HCT116 (cell line): ENCODE results near the gene DIP2A. TPM values are rescaled to one million over a fixed set of nuclear protein-coding genes. Genes with fewer than 3 reads are reported as not detected.

Source experiments
- ATAC-seq: fragments of 200-7000 bp; cut with Tn5 transposase; 2 replicates; pipeline ENCODE4 v1.9.1; 2020; ENCODE audit warnings: mild to moderate bottlenecking, moderate library complexity
- BruUV-seq: library from RNA; stranded (reverse); fragments of 400-500 nt; replicated peaks from 2 replicates; lab custom pipeline; 2021; lab: Mats Ljungman, UMichigan
- CTCF ChIA-PET: fragments of 300-600 bp; sonication (Branson Sonifier 250); formaldehyde crosslinking; loops from one replicate; lab custom pipeline; 2021; ENCODE audit warnings: antibody characterized with exemption; lab: Charles Lee
- POLR2A ChIA-PET: fragments of 300-600, 350-600 bp; sonication (Branson Sonifier 250); formaldehyde crosslinking; loops from one replicate; lab custom pipeline; 2021; ENCODE audit warnings: antibody characterized with exemption; lab: Charles Lee
- RAD21 ChIA-PET, 2 experiments: fragments of 300-600 bp; sonication (Branson Sonifier 250); formaldehyde crosslinking; loops; one replicate each; lab custom pipeline; 2023; ENCODE audit warnings: low total read pairs in 2 of 2; ENCODE audit not compliant: uncharacterized antibody in 2 of 2, unreplicated experiment in 2 of 2, low non-redundant PET in 1 of 2; lab: Charles Lee
- DNase-seq: peaks from one replicate; pipeline ENCODE4 v3.0.0-alpha.2; 2010; ENCODE audit warnings: low read depth, low spot score
- H2AFZ ChIP-seq: fragments of 200-600 bp; shearing (Covaris generic), sonication (generic); 2 replicates; pipeline ENCODE4 v1.6.1; 2017; ENCODE audit warnings: low read depth, mixed run types, mixed read lengths, antibody characterized with exemption, low read length; ENCODE audit not compliant: poor library complexity, severe bottlenecking
- H3K27ac ChIP-seq: 2 replicates; pipeline ENCODE4 v1.5.1; 2012; ENCODE audit warnings: low read depth, low read length
- H3K27me3 ChIP-seq: fragments of 200-600 bp; sonication (generic); 2 replicates; pipeline ENCODE4 v1.6.1; 2016; ENCODE audit warnings: mixed run types, low read length, mixed read lengths; ENCODE audit not compliant: insufficient read depth
- H3K36me3 ChIP-seq, 2 experiments: fragments of 200-500 bp in 1 of 2; fragments of 200-600 bp in 1 of 2; sonication (Bioruptor generic) in 1 of 2; sonication (generic) in 1 of 2; 2 replicates each; pipeline versions ENCODE4 v1.5.1 to v1.6.1; 2014 to 2016; ENCODE audit warnings: low read length in 2 of 2, inconsistent platforms in 1 of 2, mixed read lengths in 1 of 2, mixed run types in 1 of 2; ENCODE audit not compliant: insufficient read depth in 2 of 2, control insufficient read depth in 1 of 2
- H3K4me1 ChIP-seq, 2 experiments: fragments of 200-600 bp in 1 of 2; sonication (generic) in 1 of 2; 2 replicates each; pipeline versions ENCODE4 v1.5.1 to v1.6.1; 2012 to 2017; ENCODE audit warnings: low read length in 2 of 2, inconsistent platforms in 1 of 2, mild to moderate bottlenecking in 1 of 2, mixed read lengths in 1 of 2, mixed run types in 1 of 2, moderate library complexity in 1 of 2; ENCODE audit not compliant: insufficient read depth in 2 of 2, control insufficient read depth in 1 of 2
- H3K4me2 ChIP-seq: fragments of 200-600 bp; sonication (generic); 2 replicates; pipeline ENCODE4 v1.6.1; 2017; ENCODE audit warnings: mixed run types, low read length, mixed read lengths
- H3K4me3 ChIP-seq, 2 experiments: fragments of 200-600 bp in 1 of 2; sonication (generic) in 1 of 2; replicated peaks in 1 of 2; 2 replicates each; pipeline ENCODE4 v1.5.1; 2011 to 2016; ENCODE audit warnings: low read length in 2 of 2, control low read depth in 1 of 2, low read depth in 1 of 2, mild to moderate bottlenecking in 1 of 2, mixed read lengths in 1 of 2, mixed run types in 1 of 2
- H3K79me2 ChIP-seq: fragments of 200-600 bp; sonication (generic); 2 replicates; pipeline ENCODE4 v1.6.1; 2017; ENCODE audit warnings: mild to moderate bottlenecking, mixed run types, low read length, moderate library complexity, mixed read lengths; ENCODE audit not compliant: insufficient read depth
- H3K9ac ChIP-seq: fragments of 200-600 bp; sonication (generic); 2 replicates; pipeline ENCODE4 v1.6.1; 2016; ENCODE audit warnings: low read length, mixed read lengths
- H3K9me2 ChIP-seq: fragments of 200-600 bp; sonication (generic), shearing (Covaris generic); 2 replicates; pipeline ENCODE4 v1.6.1; 2017; ENCODE audit warnings: mixed run types, mild to moderate bottlenecking, moderate library complexity; ENCODE audit not compliant: insufficient read depth
- H3K9me3 ChIP-seq, 2 experiments: fragments of 200-500 bp in 1 of 2; fragments of 200-600 bp in 1 of 2; sonication (Bioruptor generic) in 1 of 2; sonication (generic) in 1 of 2; 2 replicates each; pipeline ENCODE4 v1.6.1; 2014 to 2017; ENCODE audit warnings: low read length in 2 of 2, mixed read lengths in 2 of 2, inconsistent platforms in 1 of 2, low read depth in 1 of 2, mild to moderate bottlenecking in 1 of 2, mixed run types in 1 of 2, moderate library complexity in 1 of 2; ENCODE audit not compliant: control insufficient read depth in 1 of 2, insufficient read depth in 1 of 2
- H4K20me1 ChIP-seq: fragments of 200-600 bp; sonication (generic), shearing (Covaris generic); 2 replicates; pipeline ENCODE4 v1.6.1; 2017; ENCODE audit warnings: mixed run types, mild to moderate bottlenecking, moderate library complexity; ENCODE audit not compliant: insufficient read depth
- EZH2 ChIP-seq: fragments of 200-600 bp; sonication (generic); IDR thresholded peaks from 2 replicates; pipeline ENCODE4 v1.6.1; 2017; ENCODE audit warnings: antibody characterized with exemption, mixed run types
- JUND ChIP-seq: IDR thresholded peaks from 2 replicates; pipeline ENCODE4 v1.6.1; 2012
- POLR2A ChIP-seq: IDR thresholded peaks from 2 replicates; pipeline ENCODE4 v1.7.0; 2011; ENCODE audit warnings: borderline replicate concordance; ENCODE audit not compliant: insufficient read depth, insufficient read length; ENCODE audit errors: extremely low read depth
- POLR2AphosphoS5 ChIP-seq: IDR thresholded peaks from 2 replicates; pipeline ENCODE4 v1.6.1; 2011; ENCODE audit warnings: mild to moderate bottlenecking, low read depth, low read length, moderate library complexity
- YY1 ChIP-seq: IDR thresholded peaks from 2 replicates; pipeline ENCODE4 v1.6.1; 2011; ENCODE audit warnings: low read length, low read depth, moderate library complexity, mild to moderate bottlenecking; ENCODE audit not compliant: insufficient replicate concordance; ENCODE audit errors: extremely low read depth
- ZFX ChIP-seq: fragments of 450-650 bp; IDR thresholded peaks from 2 replicates; pipeline ENCODE4 v1.6.1; 2017
- ZNF274 ChIP-seq: fragments of 200-500 bp; sonication (Bioruptor generic); IDR thresholded peaks from 2 replicates; pipeline ENCODE4 v1.6.1; 2014; ENCODE audit warnings: mild to moderate bottlenecking, low read depth, low read length, inconsistent platforms
- intact Hi-C: fragments of 100-400 bp; cut with micrococcal nuclease; formaldehyde crosslinking; loops from 2 replicates; pipeline ENCODE4 v1.10.0; 2022
- total RNA-seq: library from RNA; stranded (reverse); gene quantifications from one replicate; pipeline ENCODE4 v1.2.1, GENCODE V29; 2021; ENCODE audit not compliant: unreplicated experiment
- TF ChIP-seq, protein P1 (sequence below), 3 experiments: fragments of 200-600 bp in 1 of 3; sonication (generic) in 1 of 3; IDR thresholded peaks in 2 of 3; conservative IDR thresholded peaks in 1 of 3; 2 replicates each; pipeline ENCODE4 v1.5.1; 2012 to 2017; ENCODE audit warnings: low read depth in 2 of 3, low read length in 2 of 3, antibody characterized with exemption in 1 of 3, borderline replicate concordance in 1 of 3, control low read depth in 1 of 3, mild to moderate bottlenecking in 1 of 3, mixed read lengths in 1 of 3, mixed run types in 1 of 3, moderate library complexity in 1 of 3; ENCODE audit not compliant: insufficient read depth in 1 of 3
- TF ChIP-seq, protein P2 (sequence below): IDR thresholded peaks from 2 replicates; pipeline ENCODE4 v1.6.1; 2011; ENCODE audit warnings: mild to moderate bottlenecking, low read length, moderate library complexity; ENCODE audit not compliant: insufficient replicate concordance; ENCODE audit errors: extremely low read depth
- TF ChIP-seq, protein P3 (sequence below): IDR thresholded peaks from 2 replicates; pipeline ENCODE4 v1.6.1; 2012

The DIP2A gene
- total RNA-seq, 1 experiment from 2014 or later, result 39.9 TPM

DNA sequence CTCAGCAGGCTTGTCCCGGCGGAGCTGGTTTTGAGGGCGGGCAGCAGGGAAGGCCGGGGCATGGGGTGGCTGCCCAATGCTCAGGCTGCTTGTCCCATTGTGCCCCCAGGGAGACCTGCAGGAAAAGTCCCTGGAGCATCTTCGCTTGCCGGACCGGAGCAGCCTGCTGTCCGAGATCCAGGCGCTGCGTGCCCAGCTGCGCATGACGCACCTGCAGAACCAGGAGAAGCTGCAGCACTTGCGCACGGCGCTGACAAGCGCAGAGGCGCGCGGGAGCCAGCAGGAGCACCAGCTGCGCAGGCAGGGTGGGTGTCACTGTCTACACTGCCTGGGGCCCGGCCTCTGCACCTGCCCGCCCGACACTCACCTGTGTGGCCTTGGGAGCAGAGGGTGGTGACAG is 30.4 kb upstream of the DIP2A start:
- TF ChIP-seq POLR2A (no peak), ZNF274 (no peak), ZFX (no peak), POLR2AphosphoS5 (no peak), EZH2 (no peak), JUND (no peak), YY1 (no peak)
- TF ChIP-seq, protein P1, sequence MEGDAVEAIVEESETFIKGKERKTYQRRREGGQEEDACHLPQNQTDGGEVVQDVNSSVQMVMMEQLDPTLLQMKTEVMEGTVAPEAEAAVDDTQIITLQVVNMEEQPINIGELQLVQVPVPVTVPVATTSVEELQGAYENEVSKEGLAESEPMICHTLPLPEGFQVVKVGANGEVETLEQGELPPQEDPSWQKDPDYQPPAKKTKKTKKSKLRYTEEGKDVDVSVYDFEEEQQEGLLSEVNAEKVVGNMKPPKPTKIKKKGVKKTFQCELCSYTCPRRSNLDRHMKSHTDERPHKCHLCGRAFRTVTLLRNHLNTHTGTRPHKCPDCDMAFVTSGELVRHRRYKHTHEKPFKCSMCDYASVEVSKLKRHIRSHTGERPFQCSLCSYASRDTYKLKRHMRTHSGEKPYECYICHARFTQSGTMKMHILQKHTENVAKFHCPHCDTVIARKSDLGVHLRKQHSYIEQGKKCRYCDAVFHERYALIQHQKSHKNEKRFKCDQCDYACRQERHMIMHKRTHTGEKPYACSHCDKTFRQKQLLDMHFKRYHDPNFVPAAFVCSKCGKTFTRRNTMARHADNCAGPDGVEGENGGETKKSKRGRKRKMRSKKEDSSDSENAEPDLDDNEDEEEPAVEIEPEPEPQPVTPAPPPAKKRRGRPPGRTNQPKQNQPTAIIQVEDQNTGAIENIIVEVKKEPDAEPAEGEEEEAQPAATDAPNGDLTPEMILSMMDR (IDR thresholded peaks at IDR 0.05 in 2 of 3, conservative IDR thresholded peaks at IDR 0.05 in 1 of 3; ENCODE audit: borderline replicate concordance in 1 of 3, insufficient read depth in 1 of 3, low read depth in 2 of 3, low read length in 2 of 3), result no peak
- TF ChIP-seq, protein P2, sequence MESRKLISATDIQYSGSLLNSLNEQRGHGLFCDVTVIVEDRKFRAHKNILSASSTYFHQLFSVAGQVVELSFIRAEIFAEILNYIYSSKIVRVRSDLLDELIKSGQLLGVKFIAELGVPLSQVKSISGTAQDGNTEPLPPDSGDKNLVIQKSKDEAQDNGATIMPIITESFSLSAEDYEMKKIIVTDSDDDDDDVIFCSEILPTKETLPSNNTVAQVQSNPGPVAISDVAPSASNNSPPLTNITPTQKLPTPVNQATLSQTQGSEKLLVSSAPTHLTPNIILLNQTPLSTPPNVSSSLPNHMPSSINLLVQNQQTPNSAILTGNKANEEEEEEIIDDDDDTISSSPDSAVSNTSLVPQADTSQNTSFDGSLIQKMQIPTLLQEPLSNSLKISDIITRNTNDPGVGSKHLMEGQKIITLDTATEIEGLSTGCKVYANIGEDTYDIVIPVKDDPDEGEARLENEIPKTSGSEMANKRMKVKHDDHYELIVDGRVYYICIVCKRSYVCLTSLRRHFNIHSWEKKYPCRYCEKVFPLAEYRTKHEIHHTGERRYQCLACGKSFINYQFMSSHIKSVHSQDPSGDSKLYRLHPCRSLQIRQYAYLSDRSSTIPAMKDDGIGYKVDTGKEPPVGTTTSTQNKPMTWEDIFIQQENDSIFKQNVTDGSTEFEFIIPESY, result no peak
- TF ChIP-seq, protein P3, sequence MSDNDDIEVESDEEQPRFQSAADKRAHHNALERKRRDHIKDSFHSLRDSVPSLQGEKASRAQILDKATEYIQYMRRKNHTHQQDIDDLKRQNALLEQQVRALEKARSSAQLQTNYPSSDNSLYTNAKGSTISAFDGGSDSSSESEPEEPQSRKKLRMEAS, result no peak
- Histone ChIP-seq H3K4me3 (no peak overlapping the region), H3K4me2 (no peak overlapping the region), H2AFZ (no peak overlapping the region), H3K36me3 (peaks cover 2 to 6% of the 10 kb centered on the region in 2 experiments; a peak in 2 of 4 replicates), H3K27ac (no peak overlapping the region), H3K9me2 (no peaks in the 10 kb centered on the region), H3K27me3 (no peaks in the 10 kb centered on the region), H3K4me1 (no peaks in the 10 kb centered on the region), H3K9me3 (no peaks in the 10 kb centered on the region), H3K79me2 (no peaks in the 10 kb centered on the region), H4K20me1 (no peaks in the 10 kb centered on the region), H3K9ac (no peak overlapping the region)
- RAD21 ChIA-PET, result no interaction called here
- no TSS peak for BruUV-seq
- CTCF ChIA-PET, result no interaction called here
- ATAC-seq (no peak), DNase-seq (no peak)
- POLR2A ChIA-PET, result no interaction called here
- intact Hi-C loops, result no loop called here
